A549 (cell line): ENCODE measurements around the gene NMB.

Experiments
- BHLHE40 ChIP-seq: IDR thresholded peaks from 2 replicates; pipeline ENCODE4 v1.6.1; 2012; ENCODE audit warnings: low read depth, low read length, inconsistent platforms
- HDAC2 ChIP-seq: fragments of 200-600 bp; sonication (generic); IDR thresholded peaks from 2 replicates; pipeline ENCODE4 v1.6.1; 2016
- HOXB13 ChIP-seq: fragments of 250-450 bp; sonication (Bioruptor Pico); IDR thresholded peaks from 2 replicates; pipeline ENCODE4 v1.5.0; 2020; ENCODE audit warnings: low read depth, mild to moderate bottlenecking, moderate library complexity
- MAZ ChIP-seq: fragments of 150-350 bp; IDR thresholded peaks from 2 replicates; pipeline ENCODE4 v1.6.1; 2014; ENCODE audit warnings: antibody characterized with exemption, low read depth, low read length, borderline replicate concordance
- NR3C1 ChIP-seq: fragments of >200 bp; sonication (Bioruptor Twin); formaldehyde crosslinking; IDR thresholded peaks from 3 replicates; pipeline ENCODE4 v1.6.1; 2017
- POLR2A ChIP-seq: IDR thresholded peaks from 2 replicates; pipeline ENCODE4 v1.6.1; 2012; ENCODE audit warnings: mild to moderate bottlenecking, low read length
- RAD21 ChIP-seq, 2 experiments: fragments of >200 bp in 1 of 2; sonication (Bioruptor Twin) in 1 of 2; formaldehyde crosslinking in 1 of 2; IDR thresholded peaks in 1 of 2; conservative IDR thresholded peaks in 1 of 2; 2 replicates in 1 of 2; 3 replicates in 1 of 2; pipeline ENCODE4 v1.6.1; 2012 to 2018; ENCODE audit warnings: inconsistent platforms in 1 of 2
- RNF2 ChIP-seq: fragments of 200-600 bp; sonication (generic); IDR thresholded peaks from 2 replicates; pipeline ENCODE4 v1.6.1; 2016; ENCODE audit warnings: low read depth, mild to moderate bottlenecking, antibody characterized with exemption, moderate library complexity, borderline replicate concordance
- SMC3 ChIP-seq: fragments of >200 bp; sonication (Bioruptor Twin); formaldehyde crosslinking; IDR thresholded peaks from 3 replicates; pipeline ENCODE4 v1.6.1; 2018; ENCODE audit warnings: inconsistent platforms
- TF ChIP-seq, protein P1 (sequence below): fragments of >200 bp; sonication (Bioruptor Twin); formaldehyde crosslinking; IDR thresholded peaks from 3 replicates; pipeline ENCODE4 v1.5.1; 2016
- TF ChIP-seq, protein P2 (sequence below): IDR thresholded peaks from 2 replicates; pipeline ENCODE4 v1.6.1; 2012; ENCODE audit warnings: low read depth, borderline replicate concordance

DNA sequence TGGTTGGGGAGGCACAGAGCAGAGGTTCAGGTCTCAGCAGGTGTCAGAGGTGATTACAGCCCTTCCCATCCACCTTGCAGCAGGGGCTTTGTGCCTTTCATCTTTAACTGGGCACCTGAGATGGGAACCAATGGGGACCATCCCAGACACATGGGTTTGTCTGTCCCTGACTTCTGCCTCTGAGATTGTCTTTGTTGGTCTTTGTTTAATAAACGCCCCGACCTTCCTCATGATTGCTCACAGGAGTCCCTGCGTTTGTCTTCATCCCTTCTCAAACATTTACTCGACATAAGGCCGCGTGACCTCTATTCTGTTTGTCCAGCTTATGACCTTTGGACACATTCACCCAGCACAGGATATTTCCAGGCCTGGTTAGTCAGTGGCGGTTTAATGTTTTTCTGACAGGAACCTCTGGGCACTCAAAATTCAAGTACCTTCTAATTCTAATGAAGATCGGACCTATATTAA lies 51.3 kb downstream of the NMB start:
- no peak for TF ChIP-seq HDAC2
- TF ChIP-seq SMC3 = no peak
- no peak for TF ChIP-seq POLR2A
- TF ChIP-seq RNF2 = no peak
- TF ChIP-seq, protein P1, sequence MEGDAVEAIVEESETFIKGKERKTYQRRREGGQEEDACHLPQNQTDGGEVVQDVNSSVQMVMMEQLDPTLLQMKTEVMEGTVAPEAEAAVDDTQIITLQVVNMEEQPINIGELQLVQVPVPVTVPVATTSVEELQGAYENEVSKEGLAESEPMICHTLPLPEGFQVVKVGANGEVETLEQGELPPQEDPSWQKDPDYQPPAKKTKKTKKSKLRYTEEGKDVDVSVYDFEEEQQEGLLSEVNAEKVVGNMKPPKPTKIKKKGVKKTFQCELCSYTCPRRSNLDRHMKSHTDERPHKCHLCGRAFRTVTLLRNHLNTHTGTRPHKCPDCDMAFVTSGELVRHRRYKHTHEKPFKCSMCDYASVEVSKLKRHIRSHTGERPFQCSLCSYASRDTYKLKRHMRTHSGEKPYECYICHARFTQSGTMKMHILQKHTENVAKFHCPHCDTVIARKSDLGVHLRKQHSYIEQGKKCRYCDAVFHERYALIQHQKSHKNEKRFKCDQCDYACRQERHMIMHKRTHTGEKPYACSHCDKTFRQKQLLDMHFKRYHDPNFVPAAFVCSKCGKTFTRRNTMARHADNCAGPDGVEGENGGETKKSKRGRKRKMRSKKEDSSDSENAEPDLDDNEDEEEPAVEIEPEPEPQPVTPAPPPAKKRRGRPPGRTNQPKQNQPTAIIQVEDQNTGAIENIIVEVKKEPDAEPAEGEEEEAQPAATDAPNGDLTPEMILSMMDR = no peak
- TF ChIP-seq HOXB13 (CRISPR knock-in tag) = no peak
- no peak for TF ChIP-seq BHLHE40
- no peak for TF ChIP-seq MAZ
- TF ChIP-seq, protein P2, sequence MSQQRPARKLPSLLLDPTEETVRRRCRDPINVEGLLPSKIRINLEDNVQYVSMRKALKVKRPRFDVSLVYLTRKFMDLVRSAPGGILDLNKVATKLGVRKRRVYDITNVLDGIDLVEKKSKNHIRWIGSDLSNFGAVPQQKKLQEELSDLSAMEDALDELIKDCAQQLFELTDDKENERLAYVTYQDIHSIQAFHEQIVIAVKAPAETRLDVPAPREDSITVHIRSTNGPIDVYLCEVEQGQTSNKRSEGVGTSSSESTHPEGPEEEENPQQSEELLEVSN = no peak
- TF ChIP-seq RAD21 (conservative IDR thresholded peaks at IDR 0.05 in 1 of 2, IDR thresholded peaks at IDR 0.05 in 1 of 2) = no peak
- no peak for TF ChIP-seq NR3C1
